Activated CD4-positive, alpha-beta T cell treated with anti-CD3 and anti-CD28 coated beads for 24 hours (primary cell): ENCODE results near the gene DOCK8.
A peak's percentile ranks its signal among the peaks of the same experiment; 100 is the strongest.

Experiments used
- DNase-seq, 2 donors: peaks; one replicate each; pipeline ENCODE4 v3.0.0-alpha.2; 2020; ENCODE audit warnings: low read depth in 2 of 2

DOCK8 gene

GRCh38 chr9:306907-307306 lies 92.2 kb downstream of the DOCK8 start:
- DNase-seq, result peak in 1 of 2 donors; percentile 25

GRCh38 chr9:311841-312240 lies 97.2 kb downstream of the DOCK8 start:
- no peak for DNase-seq

GRCh38 chr9:312596-313320 lies 98.1 kb downstream of the DOCK8 start:
- DNase-seq, result no peak

- no peak for DNase-seq
Measured at GRCh38 chr9:316382-316965, 101.8 kb downstream of the DOCK8 start.

GRCh38 chr9:318646-319045 lies 104.0 kb downstream of the DOCK8 start:
- no peak for DNase-seq

GRCh38 chr9:324971-325370 lies 110.3 kb downstream of the DOCK8 start:
- no peak for DNase-seq

GRCh38 chr9:326667-327066 lies 112.0 kb downstream of the DOCK8 start:
- DNase-seq, result no peak

GRCh38 chr9:328453-328852 lies 113.8 kb downstream of the DOCK8 start:
- no peak for DNase-seq

- DNase-seq, result no peak
Measured at GRCh38 chr9:331197-331596, 116.5 kb downstream of the DOCK8 start.

- no peak for DNase-seq
Measured at GRCh38 chr9:335373-335772, 120.7 kb downstream of the DOCK8 start.

- DNase-seq, result no peak
Measured at GRCh38 chr9:336039-336438, 121.4 kb downstream of the DOCK8 start.

GRCh38 chr9:338602-339001 lies 123.9 kb downstream of the DOCK8 start:
- no peak for DNase-seq

- DNase-seq, result no peak
Measured at GRCh38 chr9:341634-342421, 127.2 kb downstream of the DOCK8 start.

- DNase-seq, result no peak
Measured at GRCh38 chr9:343773-344172, 129.1 kb downstream of the DOCK8 start.

- no peak for DNase-seq
Measured at GRCh38 chr9:346111-346571, 131.5 kb downstream of the DOCK8 start.

GRCh38 chr9:347667-348292 lies 133.1 kb downstream of the DOCK8 start:
- DNase-seq, result no peak

- DNase-seq, result no peak
Measured at GRCh38 chr9:350384-350783, 135.7 kb downstream of the DOCK8 start.

- no peak for DNase-seq
Measured at GRCh38 chr9:351916-352315, 137.3 kb downstream of the DOCK8 start.

GRCh38 chr9:353077-353476 lies 138.4 kb downstream of the DOCK8 start:
- DNase-seq, result no peak

GRCh38 chr9:354453-354852 lies 139.8 kb downstream of the DOCK8 start:
- no peak for DNase-seq

GRCh38 chr9:357560-357959 lies 142.9 kb downstream of the DOCK8 start:
- no peak for DNase-seq

GRCh38 chr9:362561-363273 lies 148.1 kb downstream of the DOCK8 start:
- no peak for DNase-seq
